NCI-H146 treated with DMSO at 0.1 percent for 48 hours (cell line): ENCODE data around the gene NINL.
"Not testable (repeated sequence)": the region's sequence is repeated elsewhere in the genome, so short reads cannot be mapped to it uniquely, and the experiment has no call there.

ENCODE experiments used
- DNase-seq: peaks from one replicate; lab custom pipeline; 2025; ENCODE audit not compliant: unreplicated experiment; lab: John Stamatoyannopoulos, UW

Gene NINL

GRCh38 chr20:25504366-25505135 lies 80.8 kb downstream of the NINL start:
- DNase-seq = no peak

GRCh38 chr20:25503936-25504335 lies 81.4 kb downstream of the NINL start:
- no peak for DNase-seq

- DNase-seq = not testable (repeated sequence)
Observed at GRCh38 chr20:25503051-25503639, 82.2 kb downstream of the NINL start.

- DNase-seq = no peak
Observed at GRCh38 chr20:25500880-25501351, 84.4 kb downstream of the NINL start.

GRCh38 chr20:25499855-25500434 lies 85.4 kb downstream of the NINL start:
- no peak for DNase-seq

- DNase-seq = no peak
Observed at GRCh38 chr20:25499031-25499430, 86.3 kb downstream of the NINL start.

GRCh38 chr20:25498280-25498606 lies 87.1 kb downstream of the NINL start:
- DNase-seq = no peak

- DNase-seq = no peak
Observed at GRCh38 chr20:25497586-25498279, 87.6 kb downstream of the NINL start.

GRCh38 chr20:25496968-25497401 lies 88.3 kb downstream of the NINL start:
- DNase-seq = no peak

GRCh38 chr20:25496165-25496967 lies 89.0 kb downstream of the NINL start:
- DNase-seq = no peak

GRCh38 chr20:25495189-25495824 lies 90.0 kb downstream of the NINL start:
- no peak for DNase-seq

- no peak for DNase-seq
Observed at GRCh38 chr20:25494506-25495188, 90.7 kb downstream of the NINL start.

- DNase-seq = no peak
Observed at GRCh38 chr20:25493748-25494505, 91.4 kb downstream of the NINL start.

GRCh38 chr20:25493137-25493536 lies 92.2 kb downstream of the NINL start:
- DNase-seq = no peak

- no peak for DNase-seq
Observed at GRCh38 chr20:25491446-25492038, 93.8 kb downstream of the NINL start.

- DNase-seq = no peak
Observed at GRCh38 chr20:25490656-25491445, 94.5 kb downstream of the NINL start.

GRCh38 chr20:25489221-25489871 lies 96.0 kb downstream of the NINL start:
- DNase-seq = no peak
